Fibroblast of lung (primary cell): ENCODE data around the gene COX10.

Source experiments
- CTCF ChIP-seq, 2 donors: IDR thresholded peaks in 1 of 2; conservative IDR thresholded peaks in 1 of 2; 1 replicate in 1 of 2; 2 replicates in 1 of 2; pipeline ENCODE4 v1.5.1; 2011 to 2012; ENCODE audit warnings: low read length in 2 of 2, control low read depth in 1 of 2, inconsistent platforms in 1 of 2, low read depth in 1 of 2, mild to moderate bottlenecking in 1 of 2
- EZH2 ChIP-seq: IDR thresholded peaks from 2 replicates; pipeline ENCODE4 v1.5.1; 2012; ENCODE audit warnings: low read length, control low read depth, mild to moderate bottlenecking; ENCODE audit errors: missing control alignments

GRCh38 chr17:14107889-14108288 lies 38.6 kb downstream of the COX10 start:
- TF ChIP-seq CTCF (conservative IDR thresholded peaks at IDR 0.05 in 1 of 2, IDR thresholded peaks at IDR 0.05 in 1 of 2; ENCODE audit: low read depth in 1 of 2, low read length in 2 of 2) (no peak), EZH2 (no peak)
